ENCODE data around the gene SLC25A22. TPM values are rescaled to one million over a fixed set of nuclear protein-coding genes. Genes with fewer than 3 reads are reported as not detected.

SLC25A22 gene
- total RNA-seq, 1 experiment from 2014 or later, result 32.7 TPM

DNA sequence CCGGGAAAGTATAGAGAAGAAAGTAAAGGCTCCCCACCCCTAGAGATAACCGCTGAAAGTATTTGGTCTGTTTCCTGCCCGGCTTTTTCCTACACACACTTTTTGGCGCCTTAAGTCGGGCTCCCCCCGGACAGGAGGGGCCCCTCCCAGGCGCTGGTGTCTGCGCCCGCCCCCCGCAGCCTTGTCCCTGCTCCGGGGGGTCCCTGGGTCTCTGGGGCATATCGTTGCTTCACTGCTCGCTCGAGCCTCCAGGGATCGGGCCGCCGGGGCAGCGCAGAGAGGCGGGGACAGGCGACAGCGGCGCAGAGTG lies 28.7 kb upstream of the SLC25A22 start:
- H2AFZ ChIP-seq (ENCODE audit: low read length), result peak overlapping the region; percentile 78
- peak overlapping the region; percentile 76 for H3K4me3 ChIP-seq (ENCODE audit: low read length)
- H3K79me2 ChIP-seq (ENCODE audit: low read length), result peaks cover 11% of the 10 kb centered on the region
- DNase-seq, result no peak
- no peaks in the 10 kb centered on the region for H3K27me3 ChIP-seq (ENCODE audit: low read length)
- CTCF ChIA-PET, result no interaction called here
- peak overlapping the region; percentile 52; the same call in 1 of the 2 replicates for H3K27ac ChIP-seq (ENCODE audit: low read length)
- no peak for TF ChIP-seq EZH2phosphoT487 (IDR thresholded peaks at IDR 0.05; ENCODE audit: borderline replicate concordance, low read length)
- intact Hi-C loops (cut with micrococcal nuclease), result no loop called here
- no peak; the same call in 1 of the 2 replicates for ATAC-seq
- H3K4me2 ChIP-seq (ENCODE audit: low read length), result peak overlapping the region; percentile 96
- POLR2A ChIA-PET (ENCODE audit: unreplicated experiment), result no interaction called here
- no peaks in the 10 kb centered on the region for H3K9me2 ChIP-seq (replicated peaks; ENCODE audit: low read length)
- H3K9ac ChIP-seq (ENCODE audit: low read length), result peak overlapping the region; percentile 69
- peaks cover 40% of the 10 kb centered on the region for H3K4me1 ChIP-seq (ENCODE audit: insufficient read depth, low read length)
- no peaks in the 10 kb centered on the region for H4K20me1 ChIP-seq (ENCODE audit: low read length)
- H3K36me3 ChIP-seq (ENCODE audit: low read depth, low read length), result no peaks in the 10 kb centered on the region
- BruUV-seq (replicated peaks), result no TSS peak
- no peaks in the 10 kb centered on the region for H3K9me3 ChIP-seq (ENCODE audit: low read length)
- no peaks in the 10 kb centered on the region for H3F3A ChIP-seq (ENCODE audit: low read length, unreplicated experiment)

DNA sequence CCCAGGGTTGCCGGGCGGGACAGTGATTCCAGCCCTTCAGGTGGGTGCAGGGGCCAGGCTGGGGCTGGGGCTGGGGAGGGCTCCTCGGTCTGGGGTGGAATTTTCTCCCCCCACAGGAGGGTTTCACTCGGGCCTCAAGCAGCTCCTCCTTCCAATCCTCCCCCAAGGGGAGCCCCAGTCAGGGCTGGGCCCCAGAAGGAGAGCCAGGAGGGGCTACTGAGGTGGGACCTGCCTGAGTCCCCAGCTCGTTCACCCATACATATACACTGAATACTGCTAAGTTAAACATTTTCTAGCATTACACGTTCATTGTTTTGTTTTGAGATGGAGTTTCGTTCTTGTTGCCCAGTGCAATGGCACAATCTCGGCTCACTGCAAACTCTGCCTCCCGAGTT lies 28.1 kb upstream of the SLC25A22 start:
- Histone ChIP-seq H3K9me2 (replicated peaks; ENCODE audit: low read length) (no peaks in the 10 kb centered on the region), H3K79me2 (ENCODE audit: low read length) (peaks cover 13% of the 10 kb centered on the region), H3K4me3 (ENCODE audit: low read length) (no peak overlapping the region), H3K4me2 (ENCODE audit: low read length) (peak overlapping the region; percentile 96), H3K27me3 (ENCODE audit: low read length) (no peaks in the 10 kb centered on the region), H3K27ac (ENCODE audit: low read length) (peak overlapping the region; percentile 74), H3F3A (ENCODE audit: low read length, unreplicated experiment) (no peaks in the 10 kb centered on the region), H3K9me3 (ENCODE audit: low read length) (no peaks in the 10 kb centered on the region), H3K36me3 (ENCODE audit: low read depth, low read length) (no peaks in the 10 kb centered on the region), H4K20me1 (ENCODE audit: low read length) (0 out of 2 replicates have a peak, but pooled peaks cover 4% of the 10 kb centered on the region), H3K9ac (ENCODE audit: low read length) (peak overlapping the region; percentile 69; the same call in 1 of the 2 replicates), H3K4me1 (ENCODE audit: insufficient read depth, low read length) (peaks cover 40% of the 10 kb centered on the region), H2AFZ (ENCODE audit: low read length) (no peak overlapping the region)
- ChIA-PET POLR2A (ENCODE audit: unreplicated experiment) (no interaction called here), CTCF (no interaction called here)
- DNase-seq (no peak), ATAC-seq (no peak)
- TSS peak; percentile 78 for BruUV-seq (replicated peaks)
- no peak for TF ChIP-seq EZH2phosphoT487 (IDR thresholded peaks at IDR 0.05; ENCODE audit: borderline replicate concordance, low read length)
- TF ChIP-seq, protein P1, sequence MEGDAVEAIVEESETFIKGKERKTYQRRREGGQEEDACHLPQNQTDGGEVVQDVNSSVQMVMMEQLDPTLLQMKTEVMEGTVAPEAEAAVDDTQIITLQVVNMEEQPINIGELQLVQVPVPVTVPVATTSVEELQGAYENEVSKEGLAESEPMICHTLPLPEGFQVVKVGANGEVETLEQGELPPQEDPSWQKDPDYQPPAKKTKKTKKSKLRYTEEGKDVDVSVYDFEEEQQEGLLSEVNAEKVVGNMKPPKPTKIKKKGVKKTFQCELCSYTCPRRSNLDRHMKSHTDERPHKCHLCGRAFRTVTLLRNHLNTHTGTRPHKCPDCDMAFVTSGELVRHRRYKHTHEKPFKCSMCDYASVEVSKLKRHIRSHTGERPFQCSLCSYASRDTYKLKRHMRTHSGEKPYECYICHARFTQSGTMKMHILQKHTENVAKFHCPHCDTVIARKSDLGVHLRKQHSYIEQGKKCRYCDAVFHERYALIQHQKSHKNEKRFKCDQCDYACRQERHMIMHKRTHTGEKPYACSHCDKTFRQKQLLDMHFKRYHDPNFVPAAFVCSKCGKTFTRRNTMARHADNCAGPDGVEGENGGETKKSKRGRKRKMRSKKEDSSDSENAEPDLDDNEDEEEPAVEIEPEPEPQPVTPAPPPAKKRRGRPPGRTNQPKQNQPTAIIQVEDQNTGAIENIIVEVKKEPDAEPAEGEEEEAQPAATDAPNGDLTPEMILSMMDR (conservative IDR thresholded peaks at IDR 0.05; ENCODE audit: low read depth, low read length), result no peak
- TF ChIP-seq EZH2 (IDR thresholded peaks at IDR 0.05; ENCODE audit: low read length, unreplicated experiment), result no peak
- intact Hi-C loops (cut with micrococcal nuclease), result no loop called here

DNA sequence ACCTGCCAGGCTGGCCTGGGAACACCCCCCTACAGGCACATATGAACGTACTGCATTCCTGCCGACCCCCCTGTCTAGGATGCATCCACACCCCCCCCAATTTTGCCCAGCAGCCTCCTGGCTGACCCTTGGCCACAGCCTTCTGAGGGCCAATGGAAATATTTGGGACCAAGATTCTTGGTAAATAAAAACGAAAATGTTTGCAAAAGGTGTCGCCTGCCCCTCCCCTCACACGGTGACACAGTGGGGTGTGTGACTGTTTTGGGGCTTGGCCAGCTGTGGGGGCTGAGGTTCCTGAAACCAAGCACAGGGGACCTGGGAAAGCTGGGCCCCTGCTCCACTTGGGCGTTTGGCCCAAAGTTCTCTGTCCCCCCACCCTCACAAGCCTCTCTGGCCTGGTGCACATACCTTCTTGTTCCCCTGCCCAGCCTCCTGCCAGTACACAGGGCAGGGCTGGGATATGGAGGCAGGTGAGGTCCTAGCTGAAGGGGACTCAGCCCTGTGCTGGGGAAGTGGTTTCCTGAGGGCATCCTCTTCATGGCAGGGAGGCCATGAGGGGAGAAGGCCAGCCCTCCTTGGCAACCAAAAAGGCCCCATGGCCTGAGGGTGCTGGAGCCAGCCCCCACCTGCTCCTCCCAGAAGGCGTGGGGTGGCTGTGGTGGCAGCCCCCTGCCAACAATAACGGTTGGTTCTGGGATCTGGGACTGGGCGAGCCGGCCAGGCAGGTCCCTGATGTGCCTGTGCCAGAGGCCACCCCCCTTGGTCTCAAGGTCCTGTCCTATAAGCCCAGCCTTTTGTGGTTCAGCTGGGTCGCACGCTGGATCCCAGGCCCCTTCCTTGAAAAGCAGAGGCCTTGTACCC lies 27.5 kb upstream of the SLC25A22 start:
- TF ChIP-seq EZH2 (IDR thresholded peaks at IDR 0.05; ENCODE audit: low read length, unreplicated experiment) (no peak), EZH2phosphoT487 (IDR thresholded peaks at IDR 0.05; ENCODE audit: borderline replicate concordance, low read length) (no peak)
- TF ChIP-seq, protein P1 (conservative IDR thresholded peaks at IDR 0.05; ENCODE audit: low read depth, low read length), result no peak
- peak; percentile 19 for ATAC-seq
- CTCF ChIA-PET, result interaction anchor here (0.6 kb wide), 1 partner anchor 29 kb away, joined by 7 read pairs; no protein-coding TSS in a partner anchor
- Histone ChIP-seq H3K36me3 (ENCODE audit: low read depth, low read length) (no peaks in the 10 kb centered on the region), H3K4me3 (ENCODE audit: low read length) (no peak overlapping the region), H4K20me1 (ENCODE audit: low read length) (peaks cover 8% of the 10 kb centered on the region; the same call in 1 of the 2 replicates), H3K9ac (ENCODE audit: low read length) (peak overlapping the region; percentile 69; the same call in 1 of the 2 replicates), H3K9me3 (ENCODE audit: low read length) (no peaks in the 10 kb centered on the region), H3K4me1 (ENCODE audit: insufficient read depth, low read length) (peaks cover 46% of the 10 kb centered on the region), H3K27ac (ENCODE audit: low read length) (peak overlapping the region; percentile 74), H3K9me2 (replicated peaks; ENCODE audit: low read length) (no peaks in the 10 kb centered on the region), H3K79me2 (ENCODE audit: low read length) (peaks cover 18% of the 10 kb centered on the region), H3F3A (ENCODE audit: low read length, unreplicated experiment) (no peaks in the 10 kb centered on the region), H3K4me2 (ENCODE audit: low read length) (peak overlapping the region; percentile 96), H3K27me3 (ENCODE audit: low read length) (no peaks in the 10 kb centered on the region), H2AFZ (ENCODE audit: low read length) (no peak overlapping the region)
- BruUV-seq (replicated peaks), result no TSS peak
- peak; percentile 53 for DNase-seq
- POLR2A ChIA-PET (ENCODE audit: unreplicated experiment), result no interaction called here
- intact Hi-C loops (cut with micrococcal nuclease), result no loop called here

Data from PC-3 (cell line).